Spleen (tissue), 7 donors: ENCODE results near the gene KDF1.

Experiments used
- CTCF ChIP-seq, 11 experiments: fragments of 200-600 bp in 7 of 11; fragments of 450-650 bp in 4 of 11; sonication (generic) in 4 of 11; IDR thresholded peaks in 8 of 11; conservative IDR thresholded peaks in 3 of 11; 1 replicate in 7 of 11; 2 replicates in 4 of 11; pipeline versions ENCODE4 v1.4.0 to v1.8.0; 2016 to 2021; ENCODE audit warnings: antibody characterized with exemption in 11 of 11, inconsistent platforms in 4 of 11, mild to moderate bottlenecking in 1 of 11
- POLR2A ChIP-seq, 3 donors: fragments of 450-650 bp; IDR thresholded peaks; one replicate each; pipeline ENCODE4 v1.5.1; 2017; ENCODE audit warnings: antibody characterized with exemption in 3 of 3, mild to moderate bottlenecking in 1 of 3
- POLR2AphosphoS5 ChIP-seq, 3 donors: sonication (generic); formaldehyde crosslinking; IDR thresholded peaks; one replicate each; pipeline ENCODE4 v1.5.1; 2017; ENCODE audit warnings: antibody characterized with exemption in 3 of 3
- donor health status: DM: no; HTN: no; CAD: no; lungs with moderate emphysema.
- donor health status: DM: no; HTN: no; CAD: no.
- donor health status: DM: no; HTN: no; CAD: no.

GRCh38 chr1:26994787-26995517 lies 34.7 kb upstream of the KDF1 start:
- TF ChIP-seq CTCF (IDR thresholded peaks at IDR 0.05 in 8 of 11, conservative IDR thresholded peaks at IDR 0.05 in 3 of 11) (peak in 1 of 11 experiments; percentile 3), POLR2A (IDR thresholded peaks at IDR 0.05) (no peak), POLR2AphosphoS5 (IDR thresholded peaks at IDR 0.05) (no peak)
